GM13977 (cell line): ENCODE results near the gene UNC5B.

Experiments
- DNase-seq: peaks from one replicate; pipeline ENCODE4 v3.0.0; 2012; ENCODE audit warnings: low spot score
- CTCF ChIP-seq: IDR thresholded peaks from 2 replicates; pipeline ENCODE4 v1.5.1; 2012; ENCODE audit warnings: mild to moderate bottlenecking, control low read depth; ENCODE audit not compliant: insufficient read depth; ENCODE audit errors: extremely low read depth, missing control alignments
- in situ Hi-C: fragments of 300-500 bp; cut with MboI; formaldehyde crosslinking; loops from one replicate; pipeline ENCODE4 v1.12.0; 2022; ENCODE audit warnings: low sequenced_read_pairs, low pct_unique_long_range_greater_than_20kb, mixed read lengths, inconsistent platforms; ENCODE audit not compliant: unreplicated experiment

The UNC5B gene

DNA sequence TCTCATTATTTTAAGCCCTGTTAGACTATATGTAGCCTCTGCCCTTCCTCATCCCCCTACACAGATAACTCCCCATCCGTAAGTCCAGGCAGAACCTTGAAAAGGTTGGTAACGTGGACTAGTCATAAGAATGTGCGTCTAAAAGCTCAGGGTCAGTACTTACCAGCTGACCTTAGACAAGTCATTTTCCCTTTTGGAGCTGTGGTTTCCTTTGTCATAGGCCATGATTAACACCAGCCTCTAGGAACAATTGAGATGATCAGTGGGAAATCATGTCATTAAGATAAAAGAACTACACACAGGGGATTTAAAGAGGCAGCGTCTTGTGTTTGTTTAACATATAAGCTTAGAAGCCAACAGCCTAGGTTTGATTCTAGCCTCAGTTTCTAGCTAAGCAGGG, 6.9 kb upstream of the UNC5B start:
- no peak for DNase-seq
- in situ Hi-C loops, result loop anchor here (10.0 kb wide), 1 partner anchor 281 kb away; no protein-coding TSS in a partner anchor
- no peak for TF ChIP-seq CTCF

DNA sequence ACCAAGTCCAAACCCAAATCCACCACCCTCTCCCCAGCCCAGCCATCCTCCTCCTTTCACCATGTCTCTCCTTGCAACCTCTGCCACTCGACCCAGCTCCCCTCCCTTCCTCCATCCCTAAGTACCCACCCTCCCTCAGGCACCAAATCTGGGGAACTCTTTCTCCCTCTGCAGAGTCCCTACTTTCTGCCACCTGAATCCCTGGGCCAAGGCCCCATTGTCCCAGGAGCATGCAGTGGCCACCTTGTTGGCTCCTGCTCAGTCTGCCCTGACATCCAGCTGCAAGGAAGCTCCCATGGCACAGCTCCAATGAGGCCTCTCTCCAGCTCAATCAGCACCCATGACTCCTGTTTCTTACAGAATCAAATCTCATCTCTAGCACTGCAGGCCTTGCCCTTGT, 5.5 kb upstream of the UNC5B start:
- TF ChIP-seq CTCF, result no peak
- in situ Hi-C loops, result loop anchor here (10.0 kb wide), 1 partner anchor 282 kb away; no protein-coding TSS in a partner anchor

DNA sequence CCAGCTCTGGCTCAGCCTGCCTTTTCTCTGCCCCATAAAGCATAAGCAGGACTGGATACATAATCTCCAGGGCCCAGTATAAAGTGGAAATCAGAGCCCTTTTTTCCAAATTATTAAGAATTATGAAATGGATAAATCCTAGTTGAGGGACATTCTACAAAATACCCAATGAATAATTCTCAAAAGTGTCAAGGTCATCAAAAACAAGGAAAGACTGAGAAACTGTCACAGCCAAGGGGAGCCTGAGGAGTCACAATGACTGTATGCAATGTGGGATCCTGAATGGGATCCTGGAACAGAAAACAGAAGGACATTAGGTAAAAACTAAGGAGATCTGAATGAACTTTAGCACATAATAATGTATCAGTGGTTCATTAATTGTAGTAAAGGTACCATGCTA, 4.8 kb upstream of the UNC5B start:
- DNase-seq, result no peak
- no peak for TF ChIP-seq CTCF
- in situ Hi-C loops, result loop anchor here (10.0 kb wide), 1 partner anchor 283 kb away; no protein-coding TSS in a partner anchor

More for the DNA sequence above, 5.5 kb upstream of the UNC5B start:
- DNase-seq, result no peak

- in situ Hi-C loops, result loop anchor here (10.0 kb wide), 1 partner anchor 285 kb away; no protein-coding TSS in a partner anchor
- no peak for TF ChIP-seq CTCF
- DNase-seq, result no peak
Observed at GRCh38 chr10:71209352-71209715, 3.0 kb upstream of the UNC5B start.

DNA sequence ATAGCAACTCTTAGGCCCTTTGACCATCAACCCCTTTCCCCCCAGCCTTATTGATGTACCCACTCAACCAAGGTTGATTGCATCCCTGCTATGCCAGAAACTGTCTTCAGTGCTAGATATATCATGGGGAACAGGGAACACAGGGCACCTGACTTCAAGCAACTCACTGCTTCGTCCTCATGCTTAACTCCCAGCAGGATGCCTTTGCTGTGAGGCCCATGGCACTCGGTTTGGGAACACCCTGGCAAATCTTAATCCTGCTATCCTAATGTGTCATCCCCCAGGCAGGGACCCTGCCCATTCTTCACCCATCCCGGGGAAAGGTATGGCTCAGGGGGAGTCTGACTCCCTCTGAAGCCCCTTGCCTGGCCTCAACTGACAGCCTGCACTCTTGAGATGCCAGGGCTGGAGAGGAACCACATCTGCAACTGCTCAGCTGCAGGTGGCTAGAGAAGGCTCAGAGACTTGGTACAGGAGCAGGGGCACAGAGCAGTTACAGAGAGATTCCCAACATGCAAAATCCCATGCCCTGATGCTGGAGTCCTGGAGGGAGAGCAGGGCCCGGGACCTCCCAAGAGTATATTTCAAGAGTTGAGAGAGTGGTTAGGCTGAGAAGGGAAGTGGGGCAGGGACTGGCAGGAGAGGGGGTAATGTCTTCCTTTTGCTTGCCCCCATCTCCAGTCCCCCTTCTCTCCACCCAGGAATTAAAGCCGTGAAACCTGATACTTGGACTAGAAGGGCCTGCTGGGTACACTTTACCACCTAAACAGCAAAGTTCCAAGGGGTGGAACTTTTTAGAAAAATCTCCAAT, 2.4 kb upstream of the UNC5B start:
- in situ Hi-C loops, result loop anchor here (10.0 kb wide), 1 partner anchor 285 kb away; no protein-coding TSS in a partner anchor
- TF ChIP-seq CTCF, result no peak
- DNase-seq, result no peak

DNA sequence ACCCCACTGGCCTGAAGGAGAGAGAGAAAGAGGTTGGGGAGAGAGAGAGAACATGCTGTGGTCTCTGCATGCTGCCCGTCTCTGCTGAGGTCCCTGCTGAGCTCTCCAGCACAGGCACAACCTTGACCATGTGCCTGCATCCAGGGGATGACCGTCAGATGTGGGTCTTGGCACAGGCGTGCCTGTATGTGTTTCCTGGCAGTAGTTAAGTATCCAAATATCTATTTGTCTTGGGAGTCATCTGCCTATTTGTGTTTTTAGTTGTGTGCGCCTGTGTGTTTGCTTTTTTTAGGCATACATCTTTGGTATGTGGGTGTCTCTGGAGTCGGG, 1.9 kb upstream of the UNC5B start:
- DNase-seq, result no peak
- in situ Hi-C loops, result no loop called here
- no peak for TF ChIP-seq CTCF
